HEK293T (cell line): ENCODE data around the gene KRTAP10-4.
"Not testable (repeated sequence)": the region's sequence is repeated elsewhere in the genome, so short reads cannot be mapped to it uniquely, and the experiment has no call there.

Source experiments
- CTCF ChIA-PET: fragments of 350-600 bp; formaldehyde crosslinking; extraction: SDS; loops from one replicate; lab custom pipeline; 2021; ENCODE audit warnings: antibody characterized with exemption, inconsistent platforms; lab: Yijun Ruan, JAX
- POLR2A ChIA-PET: fragments of 350-600 bp; formaldehyde crosslinking; extraction: SDS; loops from one replicate; lab custom pipeline; 2020; ENCODE audit warnings: antibody characterized with exemption, inconsistent platforms; lab: Yijun Ruan, JAX
- DNase-seq: peaks from one replicate; pipeline ENCODE4 v3.0.0; 2012; ENCODE audit warnings: mixed read lengths; ENCODE audit errors: extremely low spot score
- ARNT ChIP-seq: fragments of 450-650 bp; IDR thresholded peaks from 2 replicates; pipeline ENCODE4 v1.6.1; 2017; ENCODE audit warnings: mild to moderate bottlenecking
- BHLHE40 ChIP-seq: fragments of 450-650 bp; IDR thresholded peaks from 2 replicates; pipeline ENCODE4 v1.6.1; 2016; ENCODE audit warnings: mild to moderate bottlenecking, moderate library complexity, borderline replicate concordance
- CTBP1 ChIP-seq: fragments of 450-650 bp; IDR thresholded peaks from 2 replicates; pipeline ENCODE4 v1.6.1; 2016; ENCODE audit warnings: borderline replicate concordance
- ELF4 ChIP-seq: fragments of 450-650 bp; IDR thresholded peaks from 2 replicates; pipeline ENCODE4 v1.6.1; 2017; ENCODE audit warnings: antibody characterized with exemption
- FOXA1 ChIP-seq: fragments of 450-650 bp; IDR thresholded peaks from 2 replicates; pipeline ENCODE4 v1.6.1; 2016; ENCODE audit warnings: mild to moderate bottlenecking
- FOXK2 ChIP-seq: fragments of 450-650 bp; IDR thresholded peaks from 2 replicates; pipeline ENCODE4 v1.6.1; 2016; ENCODE audit warnings: mild to moderate bottlenecking
- FOXM1 ChIP-seq: fragments of 450-650 bp; IDR thresholded peaks from 2 replicates; pipeline ENCODE4 v1.6.1; 2017; ENCODE audit warnings: mild to moderate bottlenecking, borderline replicate concordance
- HDGF ChIP-seq: fragments of 450-650 bp; IDR thresholded peaks from 2 replicates; pipeline ENCODE4 v1.6.1; 2017; ENCODE audit warnings: antibody characterized with exemption, borderline replicate concordance
- L3MBTL2 ChIP-seq: fragments of 450-650 bp; conservative IDR thresholded peaks from 2 replicates; pipeline ENCODE4 v1.6.1; 2016; ENCODE audit warnings: mild to moderate bottlenecking
- LEF1 ChIP-seq: fragments of 450-650 bp; IDR thresholded peaks from 2 replicates; pipeline ENCODE4 v1.6.1; 2017; ENCODE audit warnings: mild to moderate bottlenecking, borderline replicate concordance
- NFRKB ChIP-seq: fragments of 450-650 bp; IDR thresholded peaks from 2 replicates; pipeline ENCODE4 v1.6.1; 2016; ENCODE audit warnings: mild to moderate bottlenecking, moderate library complexity
- SP1 ChIP-seq: fragments of 450-650 bp; IDR thresholded peaks from 2 replicates; pipeline ENCODE4 v1.6.1; 2017
- SUZ12 ChIP-seq: fragments of 450-650 bp; IDR thresholded peaks from 2 replicates; pipeline ENCODE4 v1.6.1; 2016; ENCODE audit warnings: mild to moderate bottlenecking
- TARDBP ChIP-seq: fragments of 450-650 bp; IDR thresholded peaks from 2 replicates; pipeline ENCODE4 v1.6.1; 2016
- ZNF384 ChIP-seq: fragments of 450-650 bp; IDR thresholded peaks from 2 replicates; pipeline ENCODE4 v1.6.1; 2016
- TF ChIP-seq, protein P1 (sequence below): fragments of 450-650 bp; IDR thresholded peaks from 2 replicates; pipeline ENCODE4 v1.6.1; 2016

The KRTAP10-4 gene

DNA sequence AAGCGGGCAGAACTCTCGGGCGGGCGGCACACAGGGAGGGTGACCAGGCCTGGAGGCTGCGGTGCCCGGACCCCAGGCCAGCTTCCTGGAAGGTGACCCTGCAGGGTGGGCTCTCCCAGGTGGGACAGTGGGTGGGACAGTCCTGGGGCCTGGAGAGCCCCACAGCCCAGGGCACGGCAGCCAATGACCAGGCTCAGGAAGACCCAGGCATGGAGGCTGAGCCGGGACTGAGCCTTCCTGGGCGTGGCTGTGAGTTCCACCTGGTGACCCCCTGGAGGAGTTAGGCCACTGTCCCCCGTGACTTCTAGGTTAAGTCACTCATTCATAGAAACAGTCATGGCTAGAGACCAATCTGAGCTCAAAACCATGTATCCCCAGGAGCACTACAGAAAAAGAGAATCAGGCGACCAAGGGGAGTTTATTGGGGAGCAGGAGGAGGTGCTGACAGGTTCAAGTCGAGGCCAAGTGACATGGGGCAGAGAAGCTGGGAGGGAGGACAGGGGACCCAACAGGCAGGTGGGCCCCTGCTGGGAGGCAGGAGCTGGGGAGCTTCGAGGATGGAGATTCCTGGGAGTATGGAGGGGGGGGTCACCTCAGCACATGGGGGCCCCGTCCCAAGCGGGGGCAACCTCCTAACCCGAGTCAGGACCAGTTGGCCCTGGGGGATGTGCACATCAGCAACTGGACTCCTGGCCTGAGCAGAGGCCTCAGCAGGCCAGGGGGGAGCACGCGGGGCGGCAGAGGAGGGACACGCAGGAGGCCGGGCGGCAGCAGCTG, 5.7 kb downstream of the KRTAP10-4 start:
- ChIA-PET CTCF (no interaction called here), POLR2A (no interaction called here)
- DNase-seq, result no peak
- TF ChIP-seq TARDBP, result no peak
- TF ChIP-seq, protein P1, sequence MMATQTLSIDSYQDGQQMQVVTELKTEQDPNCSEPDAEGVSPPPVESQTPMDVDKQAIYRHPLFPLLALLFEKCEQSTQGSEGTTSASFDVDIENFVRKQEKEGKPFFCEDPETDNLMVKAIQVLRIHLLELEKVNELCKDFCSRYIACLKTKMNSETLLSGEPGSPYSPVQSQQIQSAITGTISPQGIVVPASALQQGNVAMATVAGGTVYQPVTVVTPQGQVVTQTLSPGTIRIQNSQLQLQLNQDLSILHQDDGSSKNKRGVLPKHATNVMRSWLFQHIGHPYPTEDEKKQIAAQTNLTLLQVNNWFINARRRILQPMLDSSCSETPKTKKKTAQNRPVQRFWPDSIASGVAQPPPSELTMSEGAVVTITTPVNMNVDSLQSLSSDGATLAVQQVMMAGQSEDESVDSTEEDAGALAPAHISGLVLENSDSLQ, result no peak
- TF ChIP-seq FOXK2, result no peak
- TF ChIP-seq HDGF, result no peak
- no peak for TF ChIP-seq ARNT
- no peak for TF ChIP-seq FOXA1
- no peak for TF ChIP-seq BHLHE40
- TF ChIP-seq LEF1, result no peak
- TF ChIP-seq ELF4, result no peak
- no peak for TF ChIP-seq ZNF384
- no peak for TF ChIP-seq NFRKB
- no peak for TF ChIP-seq SUZ12
- no peak for TF ChIP-seq CTBP1

DNA sequence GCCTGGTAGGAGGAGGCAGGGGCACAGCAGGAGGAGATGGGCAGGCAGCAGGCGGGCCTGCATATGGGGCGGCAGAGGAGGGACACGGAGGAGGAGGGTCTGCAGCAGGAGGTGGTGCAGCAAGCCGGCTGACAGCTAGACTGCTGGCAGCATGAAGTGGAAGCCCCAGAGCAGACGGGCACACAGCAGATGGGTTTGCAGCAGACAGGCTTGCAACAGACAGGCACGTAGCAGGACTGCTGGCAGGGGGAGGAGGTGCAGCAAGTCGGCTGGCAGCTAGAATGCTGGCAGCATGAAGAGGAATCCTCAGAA, 6.3 kb downstream of the KRTAP10-4 start:
- POLR2A ChIA-PET, result no interaction called here
- no peak for DNase-seq
- TF ChIP-seq NFRKB, result no peak
- no peak for TF ChIP-seq SP1
- no peak for TF ChIP-seq BHLHE40
- TF ChIP-seq ARNT, result no peak
- TF ChIP-seq LEF1, result no peak
- no peak for TF ChIP-seq HDGF
- no peak for TF ChIP-seq FOXA1
- no peak for TF ChIP-seq L3MBTL2
- no peak for TF ChIP-seq SUZ12
- no peak for TF ChIP-seq ZNF384
- no peak for TF ChIP-seq FOXK2
- TF ChIP-seq, protein P1, result no peak
- TF ChIP-seq TARDBP, result no peak
- no peak for TF ChIP-seq FOXM1
- TF ChIP-seq CTBP1, result no peak
- TF ChIP-seq ELF4, result no peak
- CTCF ChIA-PET, result no interaction called here

DNA sequence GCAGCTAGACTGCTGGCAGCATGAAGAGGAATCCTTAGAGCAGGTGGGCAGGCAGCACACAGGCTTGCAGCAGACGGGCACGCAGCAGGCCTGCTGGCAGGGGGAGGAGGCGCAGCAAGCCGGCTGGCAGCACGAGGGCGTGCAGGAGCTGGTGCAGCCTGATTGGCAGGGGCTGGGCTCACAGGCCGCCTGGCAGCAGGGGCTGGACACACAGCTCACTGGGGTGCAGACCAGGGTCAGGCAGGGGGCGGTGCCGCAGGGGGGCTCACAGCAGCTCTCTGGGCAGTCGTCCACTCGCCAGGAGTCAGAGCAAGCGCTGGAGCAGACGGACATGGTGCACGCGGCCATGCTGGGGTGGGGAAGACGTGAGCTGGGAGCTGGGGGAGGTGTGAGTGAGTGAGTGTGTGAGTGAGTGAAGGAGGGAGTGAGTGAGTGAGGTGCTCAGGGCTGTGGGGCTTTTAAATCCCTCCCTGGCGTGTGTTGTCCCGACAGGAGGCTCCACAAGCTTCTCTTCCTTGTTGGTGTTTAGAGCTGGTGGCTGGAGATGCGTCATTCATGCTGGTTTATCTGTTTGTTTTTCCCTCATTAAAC, 6.8 kb downstream of the KRTAP10-4 start, which contains the start of gene KRTAP10-5:
TSS of gene KRTAP10-5 (minus strand) at position 374 of the 591 bp plus-strand sequence. CDS start at position 348, 26 bp downstream.
- POLR2A ChIA-PET, CTCF ChIA-PET, DNase-seq: not testable (repeated sequence)

DNA sequence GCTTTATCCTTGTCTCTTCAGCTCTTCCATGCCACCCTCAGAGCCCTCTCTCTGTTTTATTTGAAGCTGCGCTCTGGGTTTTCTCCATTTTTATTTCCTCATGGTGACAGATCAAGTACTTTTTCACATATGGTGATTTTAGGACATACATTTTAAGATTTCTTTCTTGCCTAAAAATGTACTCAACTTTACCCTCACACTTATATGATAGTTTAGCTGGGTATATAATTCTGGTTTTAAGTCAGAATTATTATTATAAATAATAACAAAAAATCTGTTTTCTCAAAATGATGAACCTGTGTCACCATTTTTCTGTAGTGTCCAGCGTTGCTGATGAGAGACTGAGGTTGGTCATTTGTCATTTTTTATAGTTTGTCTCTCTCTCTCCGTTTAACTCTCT, 7.6 kb downstream of the KRTAP10-4 start:
- TF ChIP-seq, protein P1, result no peak
- TF ChIP-seq ARNT, result no peak
- no peak for TF ChIP-seq ZNF384
- TF ChIP-seq L3MBTL2, result no peak
- no peak for TF ChIP-seq SUZ12
- no peak for TF ChIP-seq TARDBP
- TF ChIP-seq SP1, result no peak
- TF ChIP-seq ELF4, result no peak
- no peak for TF ChIP-seq FOXM1
- no peak for TF ChIP-seq FOXK2
- no peak for TF ChIP-seq FOXA1
- TF ChIP-seq NFRKB, result no peak
- TF ChIP-seq LEF1, result no peak
- no peak for TF ChIP-seq CTBP1
- TF ChIP-seq HDGF, result no peak
- TF ChIP-seq BHLHE40, result no peak
- ChIA-PET CTCF (no interaction called here), POLR2A (no interaction called here)
- DNase-seq, result no peak

DNA sequence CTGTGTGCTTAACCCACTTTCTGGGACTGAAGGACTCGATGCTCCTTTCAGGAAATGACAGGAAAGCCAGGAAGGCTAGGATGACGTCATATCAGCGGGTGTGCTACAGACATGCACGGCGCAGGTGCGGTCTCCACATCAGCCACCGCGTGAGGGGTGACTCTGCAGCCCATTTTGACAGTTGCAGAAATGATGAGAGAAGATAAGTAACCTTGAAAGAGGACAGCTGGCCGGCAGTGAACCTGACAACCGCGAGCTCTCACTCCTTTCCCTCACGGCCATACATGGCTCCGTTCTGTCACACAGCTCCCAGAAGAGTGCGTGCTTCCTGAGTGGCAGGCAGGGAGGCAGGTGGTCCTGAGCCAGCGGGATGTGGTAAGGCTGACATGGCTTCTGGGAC, 8.5 kb downstream of the KRTAP10-4 start:
- CTCF ChIA-PET, result no interaction called here
- DNase-seq, result no peak
- TF ChIP-seq ELF4, result no peak
- no peak for TF ChIP-seq FOXK2
- no peak for TF ChIP-seq TARDBP
- no peak for TF ChIP-seq L3MBTL2
- TF ChIP-seq ARNT, result no peak
- no peak for TF ChIP-seq LEF1
- TF ChIP-seq FOXM1, result no peak
- TF ChIP-seq NFRKB, result no peak
- TF ChIP-seq SUZ12, result no peak
- no peak for TF ChIP-seq FOXA1
- TF ChIP-seq BHLHE40, result no peak
- TF ChIP-seq, protein P1, result no peak
- TF ChIP-seq ZNF384, result no peak
- POLR2A ChIA-PET, result no interaction called here

DNA sequence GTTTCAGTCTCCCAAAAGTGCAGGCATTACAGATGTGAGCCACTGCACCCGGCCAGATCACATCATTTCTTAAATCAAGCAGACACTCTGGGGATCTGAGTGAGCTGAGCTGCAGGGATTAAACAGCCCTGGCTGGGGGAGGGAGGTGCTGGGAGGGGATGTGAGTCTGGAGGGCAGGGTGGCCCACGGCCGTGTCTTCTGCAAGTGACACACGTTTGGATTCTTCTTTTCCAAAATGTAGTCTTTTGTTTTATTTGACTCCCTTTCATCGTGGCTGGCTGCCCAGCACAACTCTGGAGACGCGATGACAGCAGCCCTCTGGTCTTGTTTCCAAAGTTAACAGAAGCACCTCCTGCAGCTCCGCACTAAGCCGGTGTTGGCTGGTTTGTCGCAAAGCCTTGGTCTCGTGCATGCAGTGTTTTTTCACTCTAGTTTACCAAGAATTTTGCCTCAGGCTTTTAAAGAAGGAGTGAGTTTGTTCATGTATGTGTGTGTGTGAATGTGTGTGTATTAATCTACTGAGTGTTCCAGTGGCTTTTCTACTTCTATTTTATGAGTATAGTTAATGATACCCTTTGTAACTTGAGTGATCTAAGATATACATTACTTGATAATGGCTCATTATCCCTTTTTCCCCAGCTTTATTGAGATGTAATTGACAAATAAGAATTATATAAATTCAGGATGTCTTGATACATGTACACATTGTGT, 9.7 kb downstream of the KRTAP10-4 start:
- DNase-seq, result no peak
- ChIA-PET POLR2A (no interaction called here), CTCF (no interaction called here)
- no peak; the same call in 1 of the 2 replicates for TF ChIP-seq L3MBTL2
- TF ChIP-seq, protein P1, result 0 out of 2 replicates have a peak, but pooled peaks have one; percentile 10
